ENCODE results near the gene UBIAD1.
A peak's percentile ranks its signal among the peaks of the same experiment; 100 is the strongest.
"Not testable (repeated sequence)": the region's sequence is repeated elsewhere in the genome, so short reads cannot be mapped to it uniquely, and the experiment has no call there.

Gene UBIAD1

DNA sequence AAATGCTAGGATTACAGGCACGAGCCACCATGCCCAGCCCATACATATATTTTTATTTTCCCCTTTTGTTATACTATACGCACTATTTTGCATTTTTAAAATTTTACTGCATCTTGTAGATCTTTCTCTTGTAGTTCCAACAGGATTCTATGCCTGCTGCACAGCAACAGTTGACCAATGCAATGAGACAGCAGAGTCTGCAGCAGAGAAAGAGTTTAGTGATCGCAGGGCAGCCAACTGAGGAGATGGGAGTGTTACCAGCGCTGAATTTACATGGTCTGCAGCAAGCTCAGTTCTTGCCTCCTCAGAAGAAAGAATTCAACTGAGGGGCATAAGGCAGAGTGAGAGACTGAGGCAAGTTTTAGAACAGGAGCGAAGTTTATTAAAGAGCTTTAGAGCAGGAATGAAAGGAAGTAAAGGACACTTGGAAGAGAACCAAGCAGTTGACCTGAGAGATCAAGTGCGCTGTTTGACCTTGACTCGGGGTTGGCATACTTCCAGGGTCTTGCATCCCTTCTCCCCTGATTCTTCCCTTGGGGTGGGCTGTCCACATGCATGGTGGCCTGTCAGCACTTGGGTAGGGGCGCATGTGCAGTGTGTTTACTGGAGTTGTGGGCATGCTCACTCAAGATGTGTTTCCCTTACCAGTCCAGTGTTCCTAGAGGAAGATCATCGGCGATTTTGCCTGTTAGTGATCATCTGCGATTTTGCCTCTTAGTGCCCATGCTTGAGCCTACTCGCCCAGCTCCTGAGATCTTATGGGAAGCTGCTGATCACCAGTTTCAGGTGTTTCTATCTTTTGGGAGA, 6.5 kb upstream of the UBIAD1 start:
- no peak overlapping the region for H3K4me3 Mint-ChIP-seq
- H3K36me3 Mint-ChIP-seq (ENCODE audit: low read depth) = no peaks in the 10 kb centered on the region

DNA sequence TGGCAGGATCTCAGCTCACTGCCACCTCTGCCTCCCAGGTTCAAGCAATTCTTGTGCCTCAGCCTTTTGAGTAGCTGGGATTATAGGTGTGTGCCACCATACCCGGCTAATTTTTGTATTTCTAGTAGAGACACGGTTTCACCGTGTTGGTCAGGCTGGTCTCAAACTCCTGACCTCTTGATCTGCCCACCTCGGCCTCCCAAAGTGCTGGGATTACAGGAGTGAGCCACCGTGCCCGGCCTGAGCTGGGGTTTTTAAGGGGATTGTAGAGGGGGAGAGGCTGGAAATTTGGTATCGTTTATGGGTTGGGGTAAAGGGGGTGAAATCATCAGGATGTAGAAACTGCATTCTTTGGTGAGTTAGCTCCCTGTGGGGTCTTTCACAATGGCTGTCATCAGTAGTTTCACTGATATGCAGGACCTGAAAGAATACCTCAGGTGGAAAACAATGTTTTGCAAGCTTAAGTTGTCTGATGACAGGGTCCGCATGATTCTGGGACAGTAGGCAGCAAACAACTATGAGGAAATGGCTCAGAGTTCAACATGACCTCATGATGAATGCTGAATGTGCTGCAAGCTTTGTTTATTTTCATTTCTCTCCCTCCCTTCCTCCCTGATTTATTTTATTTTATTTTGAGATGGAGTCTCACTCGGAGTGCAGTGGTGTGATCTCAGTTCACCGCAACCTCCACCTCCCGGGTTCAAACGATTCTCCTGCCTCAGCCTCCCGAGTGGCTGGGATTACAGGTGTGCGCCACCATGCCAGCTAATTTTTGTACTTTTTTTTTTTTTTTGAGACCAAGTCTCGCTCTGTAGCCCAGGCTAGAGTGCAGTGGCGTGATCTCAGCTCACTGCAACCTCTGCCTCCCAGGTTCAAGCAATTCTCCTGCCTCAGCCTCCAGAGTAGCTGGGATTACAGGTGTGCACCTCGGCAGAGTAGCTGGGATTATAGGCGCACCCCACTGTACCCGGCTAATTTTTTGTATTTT, 5.4 kb upstream of the UBIAD1 start:
- H3K36me3 Mint-ChIP-seq (ENCODE audit: low read depth); H3K4me3 Mint-ChIP-seq; H3K4me1 Mint-ChIP-seq (ENCODE audit: low read depth); H3K9me3 Mint-ChIP-seq; H3K27ac Mint-ChIP-seq; H3K27me3 Mint-ChIP-seq (ENCODE audit: low read depth): not testable (repeated sequence)

More for the DNA sequence above, 6.5 kb upstream of the UBIAD1 start:
- H3K9me3 Mint-ChIP-seq = no peaks in the 10 kb centered on the region
- peaks cover 3% of the 10 kb centered on the region for H3K27me3 Mint-ChIP-seq (ENCODE audit: low read depth)
- H3K4me1 Mint-ChIP-seq (ENCODE audit: low read depth) = peaks cover 13% of the 10 kb centered on the region
- no peak overlapping the region for H3K27ac Mint-ChIP-seq

DNA sequence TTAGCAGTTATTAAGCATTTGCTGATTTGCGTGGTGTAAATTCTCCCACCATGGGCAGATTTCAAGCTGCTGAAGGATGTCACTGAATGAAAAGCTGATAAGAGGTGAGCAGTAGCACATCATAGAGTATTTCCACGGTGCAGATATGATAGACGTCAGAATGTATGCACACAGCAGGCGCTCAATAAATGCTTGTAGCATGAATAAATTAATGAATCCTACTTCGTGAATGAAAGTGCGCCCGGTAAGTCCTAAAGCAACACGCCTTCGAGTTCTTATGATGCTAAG, 510 bp upstream of the UBIAD1 start:
- no peaks in the 10 kb centered on the region for H3K9me3 Mint-ChIP-seq
- peak overlapping the region; percentile 57 for H3K27ac Mint-ChIP-seq
- H3K27me3 Mint-ChIP-seq (ENCODE audit: low read depth) = no peaks in the 10 kb centered on the region
- H3K4me3 Mint-ChIP-seq = peak overlapping the region; percentile 64
- H3K4me1 Mint-ChIP-seq (ENCODE audit: low read depth) = peaks cover 20% of the 10 kb centered on the region
- H3K36me3 Mint-ChIP-seq (ENCODE audit: low read depth) = peaks cover 14% of the 10 kb centered on the region

DNA sequence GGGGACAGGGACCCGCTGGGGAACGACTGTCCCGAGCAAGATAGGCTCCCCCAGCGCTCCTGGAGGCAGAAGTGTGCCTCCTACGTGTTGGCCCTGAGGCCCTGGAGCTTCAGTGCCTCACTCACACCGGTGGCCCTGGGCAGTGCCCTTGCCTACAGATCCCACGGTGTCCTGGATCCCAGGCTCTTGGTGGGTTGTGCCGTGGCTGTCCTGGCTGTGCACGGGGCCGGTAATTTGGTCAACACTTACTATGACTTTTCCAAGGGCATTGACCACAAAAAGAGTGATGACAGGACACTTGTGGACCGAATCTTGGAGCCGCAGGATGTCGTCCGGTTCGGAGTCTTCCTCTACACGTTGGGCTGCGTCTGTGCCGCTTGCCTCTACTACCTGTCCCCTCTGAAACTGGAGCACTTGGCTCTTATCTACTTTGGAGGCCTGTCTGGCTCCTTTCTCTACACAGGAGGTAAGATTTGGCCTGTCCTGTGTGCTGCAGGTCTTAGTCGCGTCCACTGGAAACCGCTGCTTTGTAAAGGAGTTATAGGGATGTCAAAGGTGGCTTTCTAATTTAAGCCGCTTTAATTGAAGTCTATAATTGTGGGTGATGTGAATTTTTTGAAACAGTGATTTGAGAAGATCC, 717 bp downstream of the UBIAD1 start:
- Mint-ChIP-seq H3K9me3 (no peaks in the 10 kb centered on the region), H3K4me1 (ENCODE audit: low read depth) (peaks cover 20% of the 10 kb centered on the region), H3K27ac (peak overlapping the region; percentile 87), H3K27me3 (ENCODE audit: low read depth) (no peaks in the 10 kb centered on the region), H3K4me3 (peak overlapping the region; percentile 89), H3K36me3 (ENCODE audit: low read depth) (peaks cover 16% of the 10 kb centered on the region)

GRCh38 chr1:11279152-11279551, 6.2 kb downstream of the UBIAD1 start:
- Mint-ChIP-seq H3K4me3 (no peak overlapping the region), H3K27ac (no peak overlapping the region), H3K4me1 (ENCODE audit: low read depth) (peaks cover 51% of the 10 kb centered on the region), H3K36me3 (ENCODE audit: low read depth) (peaks cover 50% of the 10 kb centered on the region), H3K9me3 (peaks cover 4% of the 10 kb centered on the region), H3K27me3 (ENCODE audit: low read depth) (no peaks in the 10 kb centered on the region)

GRCh38 chr1:11279630-11280029, 6.6 kb downstream of the UBIAD1 start:
- Mint-ChIP-seq H3K9me3 (peaks cover 4% of the 10 kb centered on the region), H3K4me3 (no peak overlapping the region), H3K36me3 (ENCODE audit: low read depth) (peaks cover 50% of the 10 kb centered on the region), H3K27me3 (ENCODE audit: low read depth) (no peaks in the 10 kb centered on the region), H3K4me1 (ENCODE audit: low read depth) (peaks cover 55% of the 10 kb centered on the region), H3K27ac (peak overlapping the region; percentile 60)

GRCh38 chr1:11280719-11281376, 7.8 kb downstream of the UBIAD1 start:
- Mint-ChIP-seq H3K36me3 (ENCODE audit: low read depth) (peaks cover 51% of the 10 kb centered on the region), H3K9me3 (peaks cover 4% of the 10 kb centered on the region), H3K4me1 (ENCODE audit: low read depth) (peaks cover 57% of the 10 kb centered on the region), H3K27me3 (ENCODE audit: low read depth) (no peaks in the 10 kb centered on the region), H3K27ac (peak overlapping the region; percentile 80), H3K4me3 (peak overlapping the region; percentile 58)

DNA sequence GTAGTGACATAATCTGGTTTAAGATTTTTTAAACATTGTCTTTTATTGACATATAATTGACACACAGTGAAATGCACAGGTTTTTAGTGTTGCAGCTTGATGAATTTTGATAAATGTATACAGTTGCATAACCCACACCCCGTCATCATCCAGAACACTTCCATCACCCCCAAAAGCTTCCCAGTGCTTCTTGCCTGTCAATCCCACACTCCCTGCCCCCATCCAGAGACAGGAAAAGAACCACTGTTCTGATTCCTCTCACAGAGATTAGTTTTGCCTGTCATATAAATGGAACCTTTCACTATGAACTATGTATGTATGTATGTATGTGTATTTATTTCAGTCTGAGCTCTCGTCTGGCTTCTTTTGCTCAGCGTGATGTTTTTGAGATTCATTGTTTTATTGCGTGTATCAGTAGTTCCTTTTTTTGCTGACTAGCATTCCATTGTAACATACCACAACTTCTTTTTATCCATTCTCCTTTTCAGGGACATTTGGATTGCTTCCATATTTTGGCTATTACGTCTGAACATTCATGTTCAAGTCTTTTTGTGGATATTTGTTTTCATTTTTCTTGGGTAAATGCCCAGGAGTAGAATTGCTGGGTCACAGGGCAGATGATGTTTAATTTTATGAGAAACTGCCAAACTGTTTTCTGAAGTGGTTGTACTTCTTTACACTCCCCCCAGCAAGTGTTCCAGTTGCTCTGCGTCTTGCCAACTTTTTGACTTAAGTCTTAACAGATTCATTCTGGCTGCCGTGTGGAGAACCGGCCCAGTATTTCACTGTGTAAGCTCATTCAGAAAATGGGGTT, 8.7 kb downstream of the UBIAD1 start:
- Mint-ChIP-seq H3K4me3 (peak overlapping the region; percentile 58), H3K9me3 (peaks cover 4% of the 10 kb centered on the region), H3K27me3 (ENCODE audit: low read depth) (no peaks in the 10 kb centered on the region), H3K4me1 (ENCODE audit: low read depth) (peaks cover 57% of the 10 kb centered on the region), H3K27ac (peak overlapping the region; percentile 80), H3K36me3 (ENCODE audit: low read depth) (peaks cover 53% of the 10 kb centered on the region)

DNA sequence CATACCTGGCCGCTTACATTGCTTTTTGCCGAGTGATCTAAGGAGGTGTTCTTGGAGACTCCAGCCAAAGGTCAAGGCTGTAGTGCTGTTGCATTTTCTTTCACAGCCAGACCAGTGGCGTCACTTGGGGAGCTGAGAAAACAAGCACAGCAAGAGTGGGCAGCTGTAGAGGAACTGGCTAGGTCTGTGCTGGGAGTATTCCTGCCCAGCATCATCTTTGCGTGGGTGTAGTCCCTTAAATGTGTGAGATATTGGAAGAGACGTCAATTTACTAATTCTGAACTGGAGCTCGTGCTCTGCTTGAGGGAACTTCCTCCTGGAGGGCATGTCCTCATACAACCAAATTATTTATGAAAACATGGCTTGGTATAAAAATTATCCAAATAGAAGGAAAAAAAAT, 10.2 kb downstream of the UBIAD1 start:
- no peak overlapping the region for H3K27ac Mint-ChIP-seq
- peaks cover 57% of the 10 kb centered on the region for H3K4me1 Mint-ChIP-seq (ENCODE audit: low read depth)
- H3K4me3 Mint-ChIP-seq = no peak overlapping the region
- no peaks in the 10 kb centered on the region for H3K27me3 Mint-ChIP-seq (ENCODE audit: low read depth)
- H3K9me3 Mint-ChIP-seq = peaks cover 4% of the 10 kb centered on the region
- H3K36me3 Mint-ChIP-seq (ENCODE audit: low read depth) = peaks cover 53% of the 10 kb centered on the region

GRCh38 chr1:11284784-11285183, 11.8 kb downstream of the UBIAD1 start:
- H3K27me3 Mint-ChIP-seq (ENCODE audit: low read depth) = no peaks in the 10 kb centered on the region
- H3K4me3 Mint-ChIP-seq = peak overlapping the region; percentile 37
- H3K36me3 Mint-ChIP-seq (ENCODE audit: low read depth) = peaks cover 59% of the 10 kb centered on the region
- H3K9me3 Mint-ChIP-seq = peaks cover 4% of the 10 kb centered on the region
- peaks cover 54% of the 10 kb centered on the region for H3K4me1 Mint-ChIP-seq (ENCODE audit: low read depth)
- peak overlapping the region; percentile 53 for H3K27ac Mint-ChIP-seq

GRCh38 chr1:11285883-11286734, 13.1 kb downstream of the UBIAD1 start:
- Mint-ChIP-seq H3K9me3 (peaks cover 4% of the 10 kb centered on the region), H3K27ac (peak overlapping the region; percentile 21), H3K27me3 (ENCODE audit: low read depth) (no peaks in the 10 kb centered on the region), H3K36me3 (ENCODE audit: low read depth) (peaks cover 51% of the 10 kb centered on the region), H3K4me1 (ENCODE audit: low read depth) (peaks cover 45% of the 10 kb centered on the region), H3K4me3 (no peak overlapping the region)

- Mint-ChIP-seq H3K36me3 (ENCODE audit: low read depth) (peaks cover 50% of the 10 kb centered on the region), H3K9me3 (peaks cover 4% of the 10 kb centered on the region), H3K27me3 (ENCODE audit: low read depth) (no peaks in the 10 kb centered on the region), H3K4me1 (ENCODE audit: low read depth) (peaks cover 41% of the 10 kb centered on the region), H3K4me3 (no peak overlapping the region), H3K27ac (no peak overlapping the region)
These were observed 13.9 kb downstream of the UBIAD1 start for GRCh38 chr1:11286735-11287410.

Data from T-helper 1 cell treated with Interleukin-12 subunit alpha and Interleukin-12 subunit beta and Interleukin-4 antibody, amounts not matched to agents 30 μg/mL and 1 μg/mL, for 36 hours (primary cell).